ENCODE data around the gene SMIM24. TPM values are rescaled to one million over a fixed set of nuclear protein-coding genes. Genes with fewer than 3 reads are reported as not detected.
A peak's percentile ranks its signal among the peaks of the same experiment; 100 is the strongest.
"Not testable (repeated sequence)": the region's sequence is repeated elsewhere in the genome, so short reads cannot be mapped to it uniquely, and the experiment has no call there.

The SMIM24 gene
- total RNA-seq, 1 donor from 2014 or later, result not detected

DNA sequence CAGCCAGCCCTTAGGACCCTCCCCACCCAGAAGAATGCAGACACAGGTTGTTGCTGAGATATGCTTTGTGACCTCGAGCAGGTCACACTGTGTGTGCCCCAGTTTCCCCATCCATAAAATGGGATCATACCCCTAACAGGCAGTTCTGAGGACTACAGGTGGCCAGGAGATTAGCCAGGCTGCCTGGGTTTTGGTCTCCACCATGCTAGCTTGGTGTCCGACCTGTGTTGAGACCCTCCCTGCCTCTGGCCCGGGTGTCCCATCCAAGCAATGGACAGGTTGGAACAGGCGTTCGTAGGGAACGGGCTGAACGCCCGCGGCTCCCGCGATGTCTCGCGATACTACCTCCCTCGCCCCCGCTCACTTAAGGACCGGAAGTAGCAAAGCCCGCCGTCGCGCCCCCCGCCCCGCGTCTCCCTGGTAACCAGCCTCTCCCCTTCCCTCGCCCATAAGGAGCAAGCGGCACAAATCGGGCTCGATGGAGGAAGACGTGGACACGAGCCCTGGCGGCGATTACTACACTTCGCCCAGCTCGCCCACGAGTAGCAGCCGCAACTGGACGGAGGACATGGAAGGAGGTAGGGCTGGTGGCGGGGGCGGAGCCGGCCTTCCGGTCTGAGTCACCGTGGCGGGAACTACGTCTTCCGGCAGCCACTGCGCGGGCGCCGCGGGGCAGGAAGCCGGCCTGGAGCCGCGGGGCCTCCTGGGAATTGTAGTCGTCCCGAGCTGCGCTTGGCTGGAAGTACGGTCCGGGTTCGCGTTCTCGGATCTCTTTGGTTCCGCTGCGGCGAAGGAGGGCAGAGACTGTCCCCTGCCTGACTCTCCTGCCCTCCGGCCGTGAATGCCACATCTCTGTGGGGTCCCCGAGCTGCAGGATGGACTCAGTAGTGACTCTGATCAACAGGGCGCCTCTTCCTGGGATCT, 45.4 kb downstream of the SMIM24 start:
- DNase-seq (ENCODE audit: low read depth in 2 of 2), result peak; percentile 97

DNA sequence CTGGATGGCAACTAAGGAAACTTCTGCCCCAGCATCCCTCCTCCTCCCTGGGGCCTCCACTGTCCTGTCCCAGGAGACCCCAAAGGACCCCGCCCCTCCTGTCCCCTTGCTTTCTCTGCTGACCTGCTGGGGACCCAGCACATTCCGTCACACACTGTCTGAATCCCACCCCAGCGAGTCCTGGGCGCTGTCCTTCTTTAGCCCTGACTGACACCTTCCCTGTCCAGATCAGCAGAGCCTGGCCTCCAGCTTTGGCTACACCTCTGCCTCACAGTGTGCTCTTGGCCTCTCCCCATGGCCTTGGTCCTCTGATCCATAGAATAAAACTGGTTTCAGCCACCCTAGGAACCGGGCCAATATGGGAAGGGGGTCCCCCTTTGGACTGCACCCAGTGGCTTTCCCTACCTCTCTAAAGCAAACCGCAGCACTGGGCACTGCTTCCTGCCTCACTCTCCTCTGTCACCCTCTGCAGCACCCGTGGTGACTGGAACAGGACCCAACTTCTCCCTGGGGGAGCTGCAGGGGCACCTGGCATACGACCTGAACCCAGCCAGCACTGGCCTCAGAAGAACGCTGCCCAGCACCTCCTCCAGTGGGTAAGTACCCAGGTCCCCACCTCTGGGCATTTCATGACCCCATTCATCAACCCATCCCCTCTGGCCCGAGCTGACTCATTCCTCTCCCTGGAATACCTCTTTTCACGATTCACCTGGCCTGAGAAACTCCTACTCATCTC, 46.4 kb downstream of the SMIM24 start:
- no peak for DNase-seq (ENCODE audit: low read depth in 2 of 2)

DNA sequence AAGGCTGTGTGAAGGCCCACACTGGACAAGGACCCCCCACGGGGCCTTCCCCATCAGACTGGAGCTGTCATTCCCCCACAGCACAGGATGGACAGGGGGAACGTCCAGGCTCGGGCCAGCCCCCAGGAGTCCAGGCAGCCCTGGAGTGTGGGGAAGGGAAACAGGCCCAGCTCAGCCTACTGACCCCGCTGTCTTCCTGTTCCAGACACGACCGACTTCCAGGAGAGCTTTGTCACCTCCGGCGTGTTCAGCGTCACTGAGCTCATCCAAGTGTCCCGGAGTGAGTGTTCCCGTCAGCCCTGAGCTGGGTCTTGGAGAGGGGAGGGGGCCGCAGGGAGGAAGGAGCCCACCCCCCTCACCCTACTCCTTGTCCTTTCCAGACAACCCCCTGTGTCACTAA, 47.0 kb downstream of the SMIM24 start:
- peak; percentile 61 to 68 for DNase-seq (ENCODE audit: low read depth in 2 of 2)

DNA sequence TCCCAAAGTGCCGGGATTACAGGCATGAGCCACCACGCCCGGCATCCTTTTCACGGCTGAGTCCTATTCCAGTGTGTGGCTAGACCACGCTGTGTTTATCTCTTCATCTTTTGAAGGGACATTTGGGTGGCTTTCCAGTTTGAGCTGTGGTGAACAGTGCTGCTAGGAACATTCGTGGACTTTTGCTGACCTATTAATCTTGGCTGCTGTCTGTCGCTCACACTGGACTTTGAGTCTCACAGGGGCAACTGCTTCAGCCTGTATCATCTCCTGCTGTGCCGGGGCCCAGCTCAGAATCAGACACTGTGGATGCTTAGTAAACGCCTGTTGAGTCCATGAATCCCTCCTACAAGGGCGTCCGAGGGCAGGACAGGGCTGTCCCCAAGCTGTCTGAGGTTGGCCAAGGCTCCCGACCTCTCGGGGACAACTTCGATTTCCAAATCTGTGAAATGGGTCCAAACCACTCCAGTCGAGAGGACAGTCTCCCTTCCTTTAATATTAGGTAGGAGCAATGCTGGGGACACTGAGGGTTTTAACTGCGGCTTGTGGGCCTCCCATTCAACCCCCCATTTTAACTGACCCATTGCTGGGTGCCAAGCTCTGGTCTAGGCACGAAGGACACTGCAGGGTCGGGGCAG, 48.4 kb downstream of the SMIM24 start:
- DNase-seq (ENCODE audit: low read depth in 2 of 2), result no peak

DNA sequence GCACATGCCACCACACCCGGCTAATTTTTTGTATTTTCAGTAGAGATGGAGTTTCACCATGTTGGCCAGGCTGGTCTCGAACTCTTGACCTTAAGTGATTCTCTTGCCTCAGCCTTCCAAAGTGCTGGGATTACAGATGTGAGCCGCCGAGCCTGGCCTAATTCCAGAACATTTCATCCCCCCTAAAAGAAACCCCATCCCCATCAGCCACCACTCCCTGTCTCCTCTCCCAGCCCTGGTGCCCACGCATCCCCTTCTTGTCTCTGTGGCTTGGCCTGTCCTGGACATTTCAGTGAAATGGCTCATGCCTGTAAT, 50.0 kb downstream of the SMIM24 start:
- not testable (repeated sequence) for DNase-seq (ENCODE audit: low read depth in 2 of 2)

DNA sequence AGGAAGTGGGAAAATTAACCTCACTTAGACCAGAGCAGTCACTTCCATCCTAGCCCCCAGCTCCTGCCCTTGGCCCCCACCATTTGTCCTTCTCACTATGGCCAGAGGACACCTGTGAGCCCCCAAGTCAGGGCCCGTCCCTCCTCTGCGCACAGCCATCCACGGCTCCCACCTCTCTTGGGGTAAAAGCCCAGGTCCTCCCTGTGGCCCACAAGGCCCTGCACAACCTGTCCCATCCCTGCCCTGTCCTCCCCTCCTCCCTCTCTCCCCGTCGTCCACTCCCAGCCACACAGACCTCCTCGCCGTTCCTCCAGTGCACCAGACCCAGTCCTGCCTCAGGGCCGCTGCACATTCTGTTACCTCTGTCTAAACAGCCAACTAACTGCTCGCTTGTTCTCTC, 53.9 kb downstream of the SMIM24 start:
- no peak for DNase-seq (ENCODE audit: low read depth in 2 of 2)

Other genes starting within 250 kb of the SMIM24 start
- gene NFIC, start 113.9 kb downstream of the SMIM24 start, total RNA-seq, result 9.4 and 11.7 TPM in 2 replicates
- gene SMIM44, start 2.9 kb upstream of the SMIM24 start, total RNA-seq, result not detected in 2 replicates
- 6.8 and 10.1 TPM in 2 replicates for gene DOHH, start 20.1 kb upstream of the SMIM24 start, total RNA-seq
- 21.1 and 25.2 TPM in 2 replicates for gene FZR1, start 25.8 kb upstream of the SMIM24 start, total RNA-seq
- not detected in 2 replicates for gene TEKTIP1, start 58.6 kb upstream of the SMIM24 start, total RNA-seq
- 47.5 and 84.7 TPM in 2 replicates for gene MFSD12, start 77.1 kb upstream of the SMIM24 start, total RNA-seq
- gene HMG20B, start 92.4 kb upstream of the SMIM24 start, total RNA-seq, result 59.1 and 60.5 TPM in 2 replicates
- 0.20 and 0.65 TPM in 2 replicates for gene GIPC3, start 105.0 kb upstream of the SMIM24 start, total RNA-seq
- 0.99 and 1.5 TPM in 2 replicates for gene TBXA2R, start 126.3 kb upstream of the SMIM24 start, total RNA-seq
- gene CACTIN, start 146.3 kb upstream of the SMIM24 start, total RNA-seq, result 15.3 and 21.6 TPM in 2 replicates
- 19.0 and 28.0 TPM in 2 replicates for gene PIP5K1C, start 219.9 kb upstream of the SMIM24 start, total RNA-seq
- not detected in 2 replicates for gene TJP3, start 227.9 kb upstream of the SMIM24 start, total RNA-seq